Brain microvascular endothelial cell (primary cell): ENCODE results near the gene CEP95.

Experiments
- DNase-seq: peaks from one replicate; pipeline ENCODE4 v3.0.0-alpha.2; 2020
- H3K27ac ChIP-seq: fragments of 250-450 bp; sonication (Bioruptor Pico); 2 replicates; pipeline ENCODE4 v1.5.1; 2020; ENCODE audit warnings: mild to moderate bottlenecking, moderate library complexity
- H3K27me3 ChIP-seq: fragments of 250-450 bp; sonication (Bioruptor Pico); replicated peaks from 2 replicates; pipeline ENCODE4 v1.5.1; 2020; ENCODE audit warnings: mild to moderate bottlenecking
- H3K36me3 ChIP-seq: fragments of 250-450 bp; sonication (Bioruptor Pico); replicated peaks from 2 replicates; pipeline ENCODE4 v1.5.1; 2020; ENCODE audit warnings: mild to moderate bottlenecking
- H3K4me3 ChIP-seq: 2 replicates; pipeline ENCODE4 v1.5.1; 2011; ENCODE audit warnings: low read depth, mild to moderate bottlenecking, control low read depth, low read length, moderate library complexity
- in situ Hi-C: cut with HindIII; loops from 2 replicates; pipeline ENCODE4 v1.10.0; 2017; ENCODE audit warnings: low sequenced_read_pairs, low pct_ligation_motif_present
- TF ChIP-seq, protein P1 (sequence below): IDR thresholded peaks from 2 replicates; pipeline ENCODE4 v1.5.1; 2011; ENCODE audit warnings: low read depth, mild to moderate bottlenecking, moderate library complexity, low read length, control low read depth, inconsistent platforms; ENCODE audit errors: missing control alignments

CEP95 gene

DNA sequence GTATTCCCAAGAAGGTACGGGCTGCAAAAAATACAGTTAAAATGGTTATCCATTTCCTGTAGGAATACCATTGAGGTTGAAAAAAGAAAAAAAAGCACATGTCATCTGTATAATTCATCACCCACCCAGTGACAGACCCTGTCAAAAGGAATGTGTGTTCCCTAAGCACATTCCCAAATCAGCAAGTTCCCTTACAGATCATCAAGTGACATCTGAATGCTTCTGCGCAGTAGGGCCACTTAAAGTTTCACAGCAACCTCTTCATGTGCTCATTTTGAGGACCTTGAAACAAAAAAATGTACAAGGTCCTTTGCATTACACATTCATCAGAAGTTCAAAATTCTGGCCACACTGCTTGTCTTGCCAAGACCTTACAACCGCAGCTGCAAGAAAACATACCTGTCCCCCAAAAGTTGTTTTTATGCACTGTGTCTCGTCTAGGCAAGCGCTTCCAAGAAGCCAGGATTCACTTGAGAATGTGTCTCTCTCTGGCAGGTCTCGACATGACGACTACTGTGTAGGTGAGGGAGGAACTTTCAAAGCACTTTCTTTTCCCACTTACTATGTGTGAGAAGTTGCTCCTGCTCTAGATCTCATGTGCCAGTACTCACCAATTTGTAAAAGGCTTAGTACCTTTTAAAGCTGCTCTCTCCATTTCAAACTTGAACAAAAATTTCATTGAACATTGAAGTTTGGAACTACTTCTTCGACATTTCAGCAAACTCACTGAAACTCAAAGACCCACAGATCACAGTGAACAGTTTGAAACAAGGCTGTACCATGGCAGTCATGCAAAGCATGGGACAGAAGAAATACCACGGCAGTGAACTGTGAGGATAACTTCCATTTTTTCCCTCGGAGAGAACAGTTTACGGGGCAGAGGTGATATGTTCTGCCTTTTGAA, 5.7 kb upstream of the CEP95 start:
- Histone ChIP-seq H3K36me3 (peaks cover 78% of the 10 kb centered on the region), H3K27me3 (no peaks in the 10 kb centered on the region), H3K27ac (no peak overlapping the region), H3K4me3 (no peak overlapping the region)
- TF ChIP-seq, protein P1, sequence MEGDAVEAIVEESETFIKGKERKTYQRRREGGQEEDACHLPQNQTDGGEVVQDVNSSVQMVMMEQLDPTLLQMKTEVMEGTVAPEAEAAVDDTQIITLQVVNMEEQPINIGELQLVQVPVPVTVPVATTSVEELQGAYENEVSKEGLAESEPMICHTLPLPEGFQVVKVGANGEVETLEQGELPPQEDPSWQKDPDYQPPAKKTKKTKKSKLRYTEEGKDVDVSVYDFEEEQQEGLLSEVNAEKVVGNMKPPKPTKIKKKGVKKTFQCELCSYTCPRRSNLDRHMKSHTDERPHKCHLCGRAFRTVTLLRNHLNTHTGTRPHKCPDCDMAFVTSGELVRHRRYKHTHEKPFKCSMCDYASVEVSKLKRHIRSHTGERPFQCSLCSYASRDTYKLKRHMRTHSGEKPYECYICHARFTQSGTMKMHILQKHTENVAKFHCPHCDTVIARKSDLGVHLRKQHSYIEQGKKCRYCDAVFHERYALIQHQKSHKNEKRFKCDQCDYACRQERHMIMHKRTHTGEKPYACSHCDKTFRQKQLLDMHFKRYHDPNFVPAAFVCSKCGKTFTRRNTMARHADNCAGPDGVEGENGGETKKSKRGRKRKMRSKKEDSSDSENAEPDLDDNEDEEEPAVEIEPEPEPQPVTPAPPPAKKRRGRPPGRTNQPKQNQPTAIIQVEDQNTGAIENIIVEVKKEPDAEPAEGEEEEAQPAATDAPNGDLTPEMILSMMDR: no peak
- DNase-seq: no peak
- in situ Hi-C loops: no loop called here

DNA sequence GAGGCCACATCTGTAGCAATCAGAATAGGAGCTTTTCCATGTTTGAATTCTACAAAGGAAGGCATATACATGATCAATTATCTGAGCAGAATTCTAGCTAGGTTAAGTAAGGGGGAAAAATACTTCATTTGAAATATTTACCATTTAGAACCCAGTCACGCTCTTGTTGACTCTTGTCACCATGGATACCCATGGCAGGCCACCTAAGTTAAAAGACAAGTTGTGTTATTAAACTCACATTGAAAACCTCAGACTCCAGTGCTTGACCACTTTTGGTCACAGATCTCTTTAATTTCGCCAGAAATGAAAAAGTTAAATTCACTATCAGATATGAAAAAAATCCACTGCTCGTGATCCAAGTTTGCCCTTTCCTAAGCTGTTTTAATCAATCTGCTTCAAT, 4.8 kb upstream of the CEP95 start:
- TF ChIP-seq, protein P1: no peak
- Histone ChIP-seq H3K27me3 (no peaks in the 10 kb centered on the region), H3K36me3 (peaks cover 78% of the 10 kb centered on the region), H3K27ac (peak overlapping the region; percentile 5), H3K4me3 (no peak overlapping the region)
- DNase-seq: no peak
- in situ Hi-C loops: no loop called here

DNA sequence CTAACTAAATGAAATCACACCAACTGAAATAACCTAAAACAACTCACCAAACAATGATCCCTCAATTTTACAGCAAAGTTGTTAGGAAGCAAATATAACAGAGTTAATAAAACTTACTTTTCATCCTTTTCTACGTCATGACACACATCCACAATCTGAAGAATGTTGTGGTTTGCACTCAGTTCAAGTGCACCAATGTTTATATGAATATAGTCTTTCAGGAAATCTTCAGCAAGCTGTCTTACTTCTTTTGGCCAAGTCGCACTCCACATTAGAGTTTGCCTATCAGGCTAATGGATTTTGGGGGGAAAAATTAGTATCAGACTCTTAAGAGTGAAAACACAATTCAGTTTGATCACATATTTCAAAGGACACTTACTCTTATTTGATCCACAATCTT, 4.0 kb upstream of the CEP95 start:
- Histone ChIP-seq H3K27ac (peak overlapping the region; percentile 5), H3K36me3 (peaks cover 77% of the 10 kb centered on the region), H3K4me3 (no peak overlapping the region), H3K27me3 (no peaks in the 10 kb centered on the region)
- no peak for DNase-seq
- TF ChIP-seq, protein P1: no peak
- in situ Hi-C loops: no loop called here

DNA sequence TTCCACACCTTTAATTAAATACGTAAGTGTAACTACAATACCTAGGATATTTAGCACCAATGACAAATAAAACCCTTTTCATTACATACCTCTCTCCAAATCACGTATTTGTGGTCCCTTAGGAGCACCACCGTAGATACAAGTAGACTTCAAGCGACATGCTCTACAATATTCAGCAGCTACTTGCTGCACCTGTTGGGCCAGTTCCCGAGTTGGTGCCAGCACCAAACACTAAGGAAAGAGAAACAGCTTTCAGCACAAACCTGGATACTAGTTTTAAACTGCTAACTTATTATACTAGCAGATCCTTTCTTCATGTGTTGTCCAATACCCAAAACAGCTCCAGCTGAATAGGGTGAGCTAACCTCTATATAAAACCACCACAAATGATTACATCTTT, 3.4 kb upstream of the CEP95 start:
- in situ Hi-C loops: no loop called here
- H3K27me3 ChIP-seq: no peaks in the 10 kb centered on the region
- no peak for DNase-seq
- TF ChIP-seq, protein P1: no peak
- peak overlapping the region; percentile 13 for H3K4me3 ChIP-seq
- H3K36me3 ChIP-seq: peaks cover 71% of the 10 kb centered on the region
- H3K27ac ChIP-seq: no peak overlapping the region

DNA sequence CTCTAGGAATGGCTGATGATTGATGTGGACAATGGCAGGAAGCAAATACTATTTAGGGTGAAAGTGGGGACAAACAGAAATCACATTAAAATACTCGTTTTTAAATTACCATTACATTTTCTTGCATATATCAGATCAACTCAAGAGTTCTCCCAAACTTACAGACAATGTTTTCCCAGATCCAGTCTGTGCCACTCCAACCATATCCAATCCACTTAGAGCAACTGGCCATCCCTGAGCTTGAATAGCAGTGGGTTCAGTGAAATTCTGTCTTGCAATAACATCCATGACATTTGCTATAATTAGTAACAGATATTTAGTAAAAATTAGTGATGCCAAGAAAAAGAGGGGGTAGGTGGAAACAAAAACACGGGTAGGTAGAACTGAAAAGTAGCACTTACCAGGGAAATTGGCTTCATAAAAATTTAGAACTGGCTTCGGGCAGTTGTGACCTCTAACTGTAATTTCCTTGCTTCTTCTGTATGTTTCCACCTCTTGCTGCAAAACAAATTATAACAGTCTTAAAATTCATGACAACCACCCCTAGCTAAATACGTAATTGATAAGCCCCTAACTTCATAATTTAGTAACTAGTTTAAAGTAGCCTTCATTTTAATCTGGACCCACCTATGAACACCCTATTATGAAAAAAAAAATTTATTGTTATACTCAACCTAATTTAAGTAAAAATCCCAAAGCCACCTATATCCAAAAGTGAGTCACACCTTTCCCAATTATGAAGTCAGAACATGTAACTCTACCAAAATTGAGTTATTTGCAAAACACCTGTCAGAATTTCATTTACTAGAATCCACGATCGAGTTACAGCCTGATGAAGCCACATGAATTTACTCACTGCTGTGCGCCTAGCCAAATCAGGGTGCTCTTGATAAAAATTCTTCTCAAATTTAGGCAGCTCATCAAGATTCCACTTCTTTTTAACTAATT, 2.7 kb upstream of the CEP95 start:
- TF ChIP-seq, protein P1: no peak
- H3K36me3 ChIP-seq: peaks cover 66% of the 10 kb centered on the region
- in situ Hi-C loops: no loop called here
- H3K4me3 ChIP-seq: peak overlapping the region; percentile 97
- H3K27ac ChIP-seq: no peak overlapping the region
- no peaks in the 10 kb centered on the region for H3K27me3 ChIP-seq
- no peak for DNase-seq
